DOHH2 (cell line): ENCODE data around the gene LENG9.

Experiments
- H3F3A ChIP-seq: fragments of 200-600 bp; sonication (generic), shearing (Covaris generic); 2 replicates; pipeline ENCODE4 v1.6.0; 2016; ENCODE audit warnings: antibody characterized with exemption, mild to moderate bottlenecking; ENCODE audit not compliant: control insufficient read depth, insufficient read depth
- H3K27ac ChIP-seq: fragments of 200-600 bp; sonication (generic); 2 replicates; pipeline ENCODE4 v1.5.1; 2014; ENCODE audit warnings: low read depth, mild to moderate bottlenecking, low read length, moderate library complexity
- H3K27me3 ChIP-seq: fragments of 200-600 bp; sonication (generic); 2 replicates; pipeline ENCODE4 v1.6.1; 2014; ENCODE audit warnings: mild to moderate bottlenecking, low read length, mixed read lengths; ENCODE audit not compliant: control insufficient read depth
- H3K36me3 ChIP-seq: fragments of 200-600 bp; sonication (generic); 2 replicates; pipeline ENCODE4 v1.6.1; 2014; ENCODE audit warnings: mild to moderate bottlenecking, low read length, moderate library complexity, mixed read lengths; ENCODE audit not compliant: control insufficient read depth
- H3K4me1 ChIP-seq: fragments of 200-600 bp; sonication (generic); 2 replicates; pipeline ENCODE4 v1.6.1; 2014; ENCODE audit warnings: mild to moderate bottlenecking, low read length, mixed read lengths; ENCODE audit not compliant: control insufficient read depth
- H3K4me2 ChIP-seq: fragments of 200-600 bp; sonication (generic); 2 replicates; pipeline ENCODE4 v1.6.0; 2014; ENCODE audit warnings: mild to moderate bottlenecking, low read length, moderate library complexity
- H3K4me3 ChIP-seq: fragments of 200-600 bp; sonication (generic); 2 replicates; pipeline ENCODE4 v1.5.1; 2014; ENCODE audit warnings: mild to moderate bottlenecking, low read length, mixed read lengths
- H3K79me2 ChIP-seq: fragments of 200-600 bp; sonication (generic); 2 replicates; pipeline ENCODE4 v1.6.1; 2014; ENCODE audit warnings: mild to moderate bottlenecking, low read length, mixed read lengths; ENCODE audit not compliant: control insufficient read depth
- H3K9me2 ChIP-seq: fragments of 200-600 bp; sonication (generic); replicated peaks from 2 replicates; pipeline ENCODE4 v1.6.1; 2014; ENCODE audit warnings: mild to moderate bottlenecking, low read length, mixed read lengths; ENCODE audit not compliant: control insufficient read depth
- H3K9me3 ChIP-seq: fragments of 200-600 bp; sonication (generic); 2 replicates; pipeline ENCODE4 v1.6.1; 2014; ENCODE audit warnings: antibody characterized with exemption, low read length, mixed read lengths; ENCODE audit not compliant: control insufficient read depth, insufficient read depth
- H4K20me1 ChIP-seq: fragments of 200-600 bp; sonication (generic); 2 replicates; pipeline ENCODE4 v1.6.0; 2014; ENCODE audit warnings: low read depth, mild to moderate bottlenecking, antibody characterized with exemption, low read length, moderate library complexity; ENCODE audit not compliant: control insufficient read depth, insufficient read depth
- EZH2phosphoT487 ChIP-seq: fragments of 200-600 bp; sonication (generic); IDR thresholded peaks from 2 replicates; pipeline ENCODE4 v1.6.1; 2017; ENCODE audit warnings: borderline replicate concordance, mild to moderate bottlenecking, antibody characterized with exemption, low read length, moderate library complexity, mixed read lengths
- TF ChIP-seq, protein P1 (sequence below): fragments of 200-600 bp; sonication (generic); IDR thresholded peaks from one replicate; pipeline ENCODE4 v1.5.1; 2014; ENCODE audit warnings: antibody characterized with exemption, mild to moderate bottlenecking, low read depth, low read length; ENCODE audit not compliant: poor library complexity, severe bottlenecking

LENG9 gene

DNA sequence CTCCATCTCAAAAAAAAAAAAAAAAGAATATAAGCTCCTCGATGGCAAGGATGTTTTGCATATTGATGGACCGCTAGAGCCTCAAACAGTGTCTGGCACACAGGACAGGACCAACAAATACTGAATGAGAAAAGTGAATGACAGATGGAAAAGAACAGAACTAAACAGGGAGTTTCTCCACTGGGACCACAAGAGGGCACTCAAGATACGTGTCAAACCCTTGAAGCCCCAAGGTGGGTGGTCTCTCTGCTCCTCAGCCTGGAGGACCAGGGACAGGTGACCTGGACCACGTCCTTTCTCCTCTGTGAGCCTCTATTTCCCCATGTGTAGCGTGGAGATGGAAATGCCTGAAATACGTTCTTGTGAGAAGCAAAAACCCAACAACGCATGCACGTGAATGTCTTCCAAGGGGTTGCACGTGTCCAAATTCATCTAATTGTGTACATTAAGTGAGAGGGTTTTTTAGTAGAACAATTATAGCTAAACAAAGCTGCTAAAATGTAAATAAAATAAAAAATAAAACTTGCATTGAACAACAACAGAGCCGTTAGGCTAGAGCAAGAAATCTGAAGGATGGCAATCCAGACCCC is 15.2 kb upstream of the LENG9 start:
- H3K4me2 ChIP-seq, result no peak overlapping the region
- no peak overlapping the region for H3K4me3 ChIP-seq
- H3K27me3 ChIP-seq, result peaks cover 12% of the 10 kb centered on the region
- H3K36me3 ChIP-seq, result no peaks in the 10 kb centered on the region
- H3F3A ChIP-seq, result no peaks in the 10 kb centered on the region
- H3K9me3 ChIP-seq, result no peaks in the 10 kb centered on the region
- H3K4me1 ChIP-seq, result peaks cover 13% of the 10 kb centered on the region
- no peaks in the 10 kb centered on the region for H3K79me2 ChIP-seq
- H4K20me1 ChIP-seq, result no peaks in the 10 kb centered on the region; the same call in 1 of the 2 replicates
- H3K27ac ChIP-seq, result no peak overlapping the region
- TF ChIP-seq, protein P1, sequence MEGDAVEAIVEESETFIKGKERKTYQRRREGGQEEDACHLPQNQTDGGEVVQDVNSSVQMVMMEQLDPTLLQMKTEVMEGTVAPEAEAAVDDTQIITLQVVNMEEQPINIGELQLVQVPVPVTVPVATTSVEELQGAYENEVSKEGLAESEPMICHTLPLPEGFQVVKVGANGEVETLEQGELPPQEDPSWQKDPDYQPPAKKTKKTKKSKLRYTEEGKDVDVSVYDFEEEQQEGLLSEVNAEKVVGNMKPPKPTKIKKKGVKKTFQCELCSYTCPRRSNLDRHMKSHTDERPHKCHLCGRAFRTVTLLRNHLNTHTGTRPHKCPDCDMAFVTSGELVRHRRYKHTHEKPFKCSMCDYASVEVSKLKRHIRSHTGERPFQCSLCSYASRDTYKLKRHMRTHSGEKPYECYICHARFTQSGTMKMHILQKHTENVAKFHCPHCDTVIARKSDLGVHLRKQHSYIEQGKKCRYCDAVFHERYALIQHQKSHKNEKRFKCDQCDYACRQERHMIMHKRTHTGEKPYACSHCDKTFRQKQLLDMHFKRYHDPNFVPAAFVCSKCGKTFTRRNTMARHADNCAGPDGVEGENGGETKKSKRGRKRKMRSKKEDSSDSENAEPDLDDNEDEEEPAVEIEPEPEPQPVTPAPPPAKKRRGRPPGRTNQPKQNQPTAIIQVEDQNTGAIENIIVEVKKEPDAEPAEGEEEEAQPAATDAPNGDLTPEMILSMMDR, result peak; percentile 75
- TF ChIP-seq EZH2phosphoT487, result no peak
- no peaks in the 10 kb centered on the region for H3K9me2 ChIP-seq

DNA sequence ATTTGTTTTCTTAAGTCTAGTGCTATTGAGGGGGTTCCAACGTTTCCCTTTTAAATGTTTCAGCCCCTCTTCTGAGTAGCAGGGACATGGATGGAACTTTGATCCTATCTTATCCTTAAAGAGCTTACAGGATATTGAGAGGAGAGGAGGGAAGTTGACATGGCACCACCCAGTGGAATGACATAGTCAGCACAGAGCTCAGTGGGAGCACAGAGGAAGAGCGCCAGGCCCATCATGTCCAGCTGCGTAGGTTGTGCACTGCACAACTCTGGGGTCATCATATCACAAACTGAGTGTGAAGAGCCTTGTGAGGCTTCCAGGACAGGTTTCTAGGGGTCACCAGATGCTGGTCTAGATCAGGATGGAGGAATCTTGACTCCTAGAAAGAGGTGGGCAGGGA is 14.1 kb upstream of the LENG9 start:
- no peak for TF ChIP-seq EZH2phosphoT487
- TF ChIP-seq, protein P1, result peak; percentile 12
- Histone ChIP-seq H3K27me3 (peaks cover 12% of the 10 kb centered on the region; the same call in 1 of the 2 replicates), H3K4me3 (no peak overlapping the region), H3K4me1 (peaks cover 14% of the 10 kb centered on the region), H3K9me2 (no peaks in the 10 kb centered on the region), H3F3A (no peaks in the 10 kb centered on the region), H3K4me2 (no peak overlapping the region), H3K9me3 (no peaks in the 10 kb centered on the region), H4K20me1 (no peaks in the 10 kb centered on the region; the same call in 1 of the 2 replicates), H3K27ac (no peak overlapping the region), H3K79me2 (no peaks in the 10 kb centered on the region), H3K36me3 (no peaks in the 10 kb centered on the region)

DNA sequence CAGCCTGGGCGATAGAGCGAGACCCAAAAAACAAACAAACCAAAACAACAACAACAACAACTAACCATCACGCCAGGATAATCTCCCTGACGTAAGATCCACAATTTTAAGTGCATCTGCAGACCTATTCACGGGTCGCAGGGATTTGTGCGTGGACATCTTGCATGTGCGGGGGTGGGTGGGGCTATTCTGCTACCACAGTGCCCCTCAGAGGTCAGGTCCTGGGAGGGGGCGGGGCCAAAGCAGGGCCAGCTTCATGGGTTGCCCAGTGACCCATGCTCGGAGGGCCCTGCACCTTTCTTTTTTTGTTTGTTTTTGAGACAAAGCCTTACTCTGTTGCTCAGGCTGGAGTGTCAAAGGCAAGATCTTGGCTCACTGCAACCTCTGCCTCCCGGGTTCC is 12.1 kb upstream of the LENG9 start:
- no peaks in the 10 kb centered on the region for H3K9me3 ChIP-seq
- peaks cover 20% of the 10 kb centered on the region for H3K27me3 ChIP-seq
- H3K4me3 ChIP-seq, result no peak overlapping the region
- H3K79me2 ChIP-seq, result no peaks in the 10 kb centered on the region
- H3K9me2 ChIP-seq, result no peaks in the 10 kb centered on the region
- H3K4me2 ChIP-seq, result no peak overlapping the region
- peaks cover 6% of the 10 kb centered on the region for H3K4me1 ChIP-seq
- H3K27ac ChIP-seq, result no peak overlapping the region
- no peaks in the 10 kb centered on the region for H3F3A ChIP-seq
- no peaks in the 10 kb centered on the region for H3K36me3 ChIP-seq
- TF ChIP-seq, protein P1, result no peak
- TF ChIP-seq EZH2phosphoT487, result no peak
- no peaks in the 10 kb centered on the region for H4K20me1 ChIP-seq
